ENCODE measurements around the gene RCN1. TPM values are rescaled to one million over a fixed set of nuclear protein-coding genes. Genes with fewer than 3 reads are reported as not detected.
"Not testable (repeated sequence)": the region's sequence is repeated elsewhere in the genome, so short reads cannot be mapped to it uniquely, and the experiment has no call there.

RCN1 gene
- polyA plus RNA-seq (ENCODE audit: insufficient read length in 10 of 10), result 100 to 1,000 TPM; 147 to 206 (median 172) TPM
- long read RNA-seq, donor 1, transcript RCN1-207 (5 exons, 2,416 nt), result minor isoform, 6 of 64 reads
- long read RNA-seq, donor 1, transcript RCN1-201 (6 exons, 2,572 nt), result major isoform, 58 of 64 reads
- long read RNA-seq, donor 1, partial matches to known transcripts, result 0 of 64 reads
- long read RNA-seq, donor 1, other reads (novel, unspliced or antisense), result 0 of 64 reads
- long read RNA-seq, donor 2, transcript RCN1-201 (6 exons, 2,572 nt), result major isoform, 46 of 63 reads
- long read RNA-seq, donor 2, partial matches to known transcripts, result 13 of 63 reads
- long read RNA-seq, donor 2, other reads (novel, unspliced or antisense), result 0 of 63 reads
- long read RNA-seq, donor 3, result 0 reads
- long read RNA-seq, donor 4, transcript RCN1-201 (6 exons, 2,572 nt), result major isoform, 41 of 42 reads
- long read RNA-seq, donor 4, partial matches to known transcripts, result 0 of 42 reads
- long read RNA-seq, donor 4, other reads (novel, unspliced or antisense), result 0 of 42 reads
- long read RNA-seq, donor 5, transcript RCN1-201 (6 exons, 2,572 nt), result major isoform, 75 of 91 reads
- long read RNA-seq, donor 5, partial matches to known transcripts, result 11 of 91 reads
- long read RNA-seq, donor 5, other reads (novel, unspliced or antisense), result 0 of 91 reads
- long read RNA-seq, donor 6, transcript RCN1-201 (6 exons, 2,572 nt), result major isoform, 95 of 140 reads
- long read RNA-seq, donor 6, partial matches to known transcripts, result 40 of 140 reads
- long read RNA-seq, donor 6, other reads (novel, unspliced or antisense), result 0 of 140 reads
- long read RNA-seq, donor 7, transcript RCN1-201 (6 exons, 2,572 nt), result major isoform, 56 of 61 reads
- long read RNA-seq, donor 7, partial matches to known transcripts, result 0 of 61 reads
- long read RNA-seq, donor 7, other reads (novel, unspliced or antisense), result 0 of 61 reads
- long read RNA-seq, donor 8, transcript RCN1-201 (6 exons, 2,572 nt), result major isoform, 42 of 51 reads
- long read RNA-seq, donor 8, partial matches to known transcripts, result 5 of 51 reads
- long read RNA-seq, donor 8, other reads (novel, unspliced or antisense), result 0 of 51 reads
- long read RNA-seq, donor 9, transcript RCN1-201 (6 exons, 2,572 nt), result major isoform, 9 of 10 reads
- long read RNA-seq, donor 9, partial matches to known transcripts, result 0 of 10 reads
- long read RNA-seq, donor 9, other reads (novel, unspliced or antisense), result 0 of 10 reads

- peak; percentile 91 to 96 (median 92) for DNase-seq
Observed at GRCh38 chr11:32090545-32091370, at the start of gene RCN1. TSS of gene RCN1 (plus strand) at chr11:32091074. CDS start at chr11:32091197, 123 bp downstream.

GRCh38 chr11:32043737-32044136 lies 47.1 kb upstream of the RCN1 start:
- DNase-seq, result no peak

GRCh38 chr11:32044158-32044863 lies 46.6 kb upstream of the RCN1 start:
- peak in 2 of 3 donors; percentile 10 to 43 for DNase-seq

- no peak for DNase-seq
Observed at GRCh38 chr11:32045456-32045855, 45.4 kb upstream of the RCN1 start.

GRCh38 chr11:32050264-32050663 lies 40.6 kb upstream of the RCN1 start:
- DNase-seq, result no peak

- peak in 2 of 3 donors; percentile 57 to 72 for DNase-seq
Observed at GRCh38 chr11:32052215-32052614, 38.7 kb upstream of the RCN1 start.

- DNase-seq, result peak in 1 of 3 donors; percentile 41
Observed at GRCh38 chr11:32053151-32053888, 37.6 kb upstream of the RCN1 start.

- DNase-seq, result no peak
Observed at GRCh38 chr11:32055861-32056260, 35.0 kb upstream of the RCN1 start.

GRCh38 chr11:32056438-32056837 lies 34.4 kb upstream of the RCN1 start:
- DNase-seq, result peak in 1 of 3 donors; percentile 39

- DNase-seq, result no peak
Observed at GRCh38 chr11:32059686-32060462, 31.0 kb upstream of the RCN1 start.

GRCh38 chr11:32062540-32062939 lies 28.3 kb upstream of the RCN1 start:
- no peak for DNase-seq

GRCh38 chr11:32063031-32063430 lies 27.8 kb upstream of the RCN1 start:
- not testable (repeated sequence) for DNase-seq

GRCh38 chr11:32065865-32066629 lies 24.8 kb upstream of the RCN1 start:
- no peak for DNase-seq

- DNase-seq, result no peak
Observed at GRCh38 chr11:32068134-32068870, 22.6 kb upstream of the RCN1 start.

- DNase-seq, result no peak
Observed at GRCh38 chr11:32069361-32070058, 21.4 kb upstream of the RCN1 start.

- no peak for DNase-seq
Observed at GRCh38 chr11:32070692-32071091, 20.2 kb upstream of the RCN1 start.

GRCh38 chr11:32071811-32072210 lies 19.1 kb upstream of the RCN1 start:
- peak in 1 of 3 donors; percentile 30 for DNase-seq

All from muscle of back (tissue), 13 donors.